ENCODE results near the gene FIGN.

FIGN gene

GRCh38 chr2:163607630-163608029 is 128.2 kb downstream of the FIGN start:
- no peak for DNase-seq

GRCh38 chr2:163606878-163607277 is 128.9 kb downstream of the FIGN start:
- no peak for DNase-seq

- no peak for DNase-seq
Measured at GRCh38 chr2:163605779-163606178, 130.0 kb downstream of the FIGN start.

- DNase-seq: no peak
Measured at GRCh38 chr2:163604941-163605555, 130.8 kb downstream of the FIGN start.

- no peak for DNase-seq
Measured at GRCh38 chr2:163602196-163602595, 133.6 kb downstream of the FIGN start.

GRCh38 chr2:163601377-163601776 is 134.4 kb downstream of the FIGN start:
- no peak for DNase-seq

GRCh38 chr2:163600801-163601200 is 135.0 kb downstream of the FIGN start:
- DNase-seq: no peak

- no peak for DNase-seq
Measured at GRCh38 chr2:163595028-163595427, 140.8 kb downstream of the FIGN start.

- DNase-seq: no peak
Measured at GRCh38 chr2:163594497-163594896, 141.3 kb downstream of the FIGN start.

- no peak for DNase-seq
Measured at GRCh38 chr2:163593982-163594381, 141.8 kb downstream of the FIGN start.

GRCh38 chr2:163592954-163593622 is 142.7 kb downstream of the FIGN start:
- DNase-seq: no peak

GRCh38 chr2:163591461-163591860 is 144.3 kb downstream of the FIGN start:
- DNase-seq: no peak

- no peak for DNase-seq
Measured at GRCh38 chr2:163580757-163581156, 155.1 kb downstream of the FIGN start.

- no peak for DNase-seq
Measured at GRCh38 chr2:163574309-163574708, 161.5 kb downstream of the FIGN start.

- DNase-seq: no peak
Measured at GRCh38 chr2:163573652-163574051, 162.2 kb downstream of the FIGN start.

GRCh38 chr2:163572850-163573249 is 163.0 kb downstream of the FIGN start:
- DNase-seq: no peak

- no peak for DNase-seq
Measured at GRCh38 chr2:163571423-163572102, 164.2 kb downstream of the FIGN start.

- DNase-seq: no peak
Measured at GRCh38 chr2:163570391-163570790, 165.4 kb downstream of the FIGN start.

GRCh38 chr2:163565192-163565591 is 170.6 kb downstream of the FIGN start:
- DNase-seq: no peak

- DNase-seq: no peak
Measured at GRCh38 chr2:163564236-163564635, 171.6 kb downstream of the FIGN start.

- no peak for DNase-seq
Measured at GRCh38 chr2:163563336-163563735, 172.5 kb downstream of the FIGN start.

GRCh38 chr2:163558251-163559021 is 177.4 kb downstream of the FIGN start:
- DNase-seq: no peak

- no peak for DNase-seq
Measured at GRCh38 chr2:163556511-163556910, 179.3 kb downstream of the FIGN start.

- DNase-seq: no peak
Measured at GRCh38 chr2:163554864-163555263, 180.9 kb downstream of the FIGN start.
